GM19372 (cell line): ENCODE results near the gene DDN.

Experiments
- ATAC-seq: cut with Tn5 transposase; IDR thresholded peaks from one replicate; pipeline ENCODE4 v1.9.1; 2021; ENCODE audit warnings: mild to moderate bottlenecking, low read depth, moderate library complexity; ENCODE audit not compliant: unreplicated experiment

Gene DDN

GRCh38 chr12:48999371-49000131, at the start of gene DDN:
DDN (minus strand) TSS chr12:48999375; CDS start chr12:48999287, 88 bp downstream.
- ATAC-seq = no peak

- no peak for ATAC-seq
These were observed 49.8 kb upstream of the DDN start for GRCh38 chr12:49048953-49049352.

GRCh38 chr12:49046129-49046895, 47.1 kb upstream of the DDN start:
- no peak for ATAC-seq

- no peak for ATAC-seq
These were observed 45.5 kb upstream of the DDN start for GRCh38 chr12:49044660-49045059.

- ATAC-seq = no peak
These were observed 44.7 kb upstream of the DDN start for GRCh38 chr12:49043856-49044258.

GRCh38 chr12:49043241-49043640, 44.1 kb upstream of the DDN start:
- ATAC-seq = no peak

GRCh38 chr12:49041881-49042484, 42.8 kb upstream of the DDN start:
- ATAC-seq = no peak

GRCh38 chr12:49041036-49041880, 42.1 kb upstream of the DDN start:
- ATAC-seq = no peak

- no peak for ATAC-seq
These were observed 41.2 kb upstream of the DDN start for GRCh38 chr12:49040364-49040855.

GRCh38 chr12:49039421-49040363, 40.5 kb upstream of the DDN start:
- ATAC-seq = no peak

GRCh38 chr12:49038291-49038955, 39.2 kb upstream of the DDN start:
- no peak for ATAC-seq

GRCh38 chr12:49037947-49038237, 38.7 kb upstream of the DDN start:
- no peak for ATAC-seq

- ATAC-seq = no peak
These were observed 38.2 kb upstream of the DDN start for GRCh38 chr12:49037111-49037946.

GRCh38 chr12:49036029-49036428, 36.9 kb upstream of the DDN start:
- no peak for ATAC-seq

- no peak for ATAC-seq
These were observed 35.1 kb upstream of the DDN start for GRCh38 chr12:49034286-49034622.

GRCh38 chr12:49033611-49034285, 34.6 kb upstream of the DDN start:
- no peak for ATAC-seq

- ATAC-seq = no peak
These were observed 33.7 kb upstream of the DDN start for GRCh38 chr12:49032679-49033447.
